Suprapubic skin (tissue), 4 donors: ENCODE data around the gene CACNA1D.

Experiments
- CTCF ChIP-seq, 2 donors: fragments of 200-600 bp in 1 of 2; fragments of 450-650 bp in 1 of 2; sonication (generic) in 1 of 2; IDR thresholded peaks; one replicate each; pipeline ENCODE4 v1.5.1; 2016 to 2019; ENCODE audit warnings: antibody characterized with exemption in 2 of 2, mild to moderate bottlenecking in 1 of 2, moderate library complexity in 1 of 2
- POLR2A ChIP-seq, 2 donors: fragments of 450-650 bp; IDR thresholded peaks; one replicate each; pipeline ENCODE4 v1.6.1; 2017; ENCODE audit warnings: antibody characterized with exemption in 2 of 2, mild to moderate bottlenecking in 2 of 2, moderate library complexity in 2 of 2
- POLR2AphosphoS5 ChIP-seq, 3 donors: sonication (generic); formaldehyde crosslinking; IDR thresholded peaks; one replicate each; pipeline ENCODE4 v1.6.1; 2017; ENCODE audit warnings: antibody characterized with exemption in 3 of 3

DNA sequence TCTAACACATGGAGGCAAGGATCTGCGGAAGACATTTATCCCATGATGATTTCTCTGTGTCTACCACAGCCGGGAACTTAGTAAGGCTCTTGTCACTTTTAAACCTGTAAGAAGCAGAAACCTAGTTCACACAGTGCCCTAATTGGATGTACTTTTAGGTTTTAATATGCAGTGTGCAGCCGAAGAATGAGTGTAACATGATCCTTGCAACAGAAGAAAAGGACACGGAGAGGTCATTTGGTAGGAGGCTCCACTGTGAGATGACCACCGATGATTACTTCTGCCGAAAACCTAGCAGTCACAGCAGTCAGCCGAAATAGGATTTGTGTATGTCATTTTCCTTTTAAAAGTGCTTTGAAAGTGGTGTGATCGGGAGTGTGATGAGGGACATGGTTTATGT is 6.8 kb downstream of the CACNA1D start:
- TF ChIP-seq CTCF (IDR thresholded peaks at IDR 0.05): no peak
- no peak for TF ChIP-seq POLR2A (IDR thresholded peaks at IDR 0.05)
- TF ChIP-seq POLR2AphosphoS5 (IDR thresholded peaks at IDR 0.05): no peak
